ENCODE results near the gene RBM15. TPM values are rescaled to one million over a fixed set of nuclear protein-coding genes. Genes with fewer than 3 reads are reported as not detected.

Gene RBM15
- total and polyA plus RNA-seq, 2 experiments from 2014 or later: 8.5 to 73.4 TPM

- Histone ChIP-seq H3K27ac (no peak overlapping the region), H3K4me3 (no peak overlapping the region), H3K4me1 (ENCODE audit: low read depth) (no peaks in the 10 kb centered on the region), H3K36me3 (no peaks in the 10 kb centered on the region), H3K27me3 (no peaks in the 10 kb centered on the region), H3K9me3 (ENCODE audit: low read depth) (no peaks in the 10 kb centered on the region)
- no peak for TF ChIP-seq CTCF (IDR thresholded peaks at IDR 0.05; ENCODE audit: low read depth, low read length)
- DNase-seq (ENCODE audit: low read depth in 1 of 2, low spot score in 1 of 2): peak in 1 of 2 donors; percentile 72
Measured at GRCh38 chr1:110393691-110394492, 54.7 kb downstream of the RBM15 start.

DNA sequence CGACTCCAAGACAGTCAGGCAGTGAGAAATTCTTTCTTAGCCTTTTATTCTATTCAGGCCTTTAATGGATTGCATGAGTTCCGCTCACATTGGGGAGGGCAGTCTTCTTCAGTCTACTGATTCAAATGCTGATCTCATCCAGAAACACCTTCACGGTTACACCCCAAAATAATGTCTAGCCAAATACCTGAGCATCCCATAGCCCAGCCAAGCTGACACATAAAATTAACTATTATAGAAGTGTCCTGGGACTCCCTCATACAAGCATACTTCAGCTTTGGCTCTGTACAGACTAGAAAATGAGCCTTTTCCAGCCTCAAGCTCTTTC is 55.3 kb downstream of the RBM15 start:
- H3K27ac ChIP-seq: no peak overlapping the region
- no peak overlapping the region for H3K4me3 ChIP-seq
- no peaks in the 10 kb centered on the region for H3K36me3 ChIP-seq
- no peaks in the 10 kb centered on the region for H3K9me3 ChIP-seq (ENCODE audit: low read depth)
- no peaks in the 10 kb centered on the region for H3K27me3 ChIP-seq
- no peak for DNase-seq (ENCODE audit: low read depth in 1 of 2, low spot score in 1 of 2)
- H3K4me1 ChIP-seq (ENCODE audit: low read depth): no peaks in the 10 kb centered on the region
- no peak for TF ChIP-seq CTCF (IDR thresholded peaks at IDR 0.05; ENCODE audit: low read depth, low read length)

Other genes with a start within 250 kb of the RBM15 start
- gene UBL4B, start 226.9 kb upstream of the RBM15 start, total RNA-seq: 0.09 TPM in 1 of 2 replicates, not detected in the other
- not detected in 2 replicates for gene UBL4B, start 226.9 kb upstream of the RBM15 start, polyA plus RNA-seq
- gene SLC6A17, start 188.9 kb upstream of the RBM15 start, total RNA-seq: 0.06 and 0.14 TPM in 2 replicates
- gene SLC6A17, start 188.9 kb upstream of the RBM15 start, polyA plus RNA-seq: not detected in 2 replicates
- gene KCNC4, start 129.1 kb upstream of the RBM15 start, total RNA-seq: 3.7 and 11.8 TPM in 2 replicates
- gene KCNC4, start 129.1 kb upstream of the RBM15 start, polyA plus RNA-seq: 3.4 and 7.5 TPM in 2 replicates
- gene SLC16A4, start 51.6 kb downstream of the RBM15 start, total RNA-seq: 0.21 and 0.66 TPM in 2 replicates
- 0.87 and 0.91 TPM in 2 replicates for gene SLC16A4, start 51.6 kb downstream of the RBM15 start, polyA plus RNA-seq
- gene LAMTOR5, start 68.3 kb downstream of the RBM15 start, total RNA-seq: 78.3 and 160 TPM in 2 replicates
- 349 and 465 TPM in 2 replicates for gene LAMTOR5, start 68.3 kb downstream of the RBM15 start, polyA plus RNA-seq
- gene PROK1, start 111.8 kb downstream of the RBM15 start, total RNA-seq: 0.24 TPM in 1 of 2 replicates, not detected in the other
- not detected in 2 replicates for gene PROK1, start 111.8 kb downstream of the RBM15 start, polyA plus RNA-seq
- not detected in 2 replicates for gene KCNA10, start 179.8 kb downstream of the RBM15 start, total RNA-seq
- not detected in 2 replicates for gene KCNA10, start 179.8 kb downstream of the RBM15 start, polyA plus RNA-seq